A549 (cell line): ENCODE results near the gene ZC3H11A. TPM values are rescaled to one million over a fixed set of nuclear protein-coding genes. Genes with fewer than 3 reads are reported as not detected.

Experiments used
- ATAC-seq, 2 experiments: fragments of 200-7000 bp in 1 of 2; fragments of >200 bp in 1 of 2; cut with Nextera tagmentation in 1 of 2; cut with Tn5 transposase in 1 of 2; 3 replicates each; pipeline versions ENCODE4 v1.8.0 to v1.9.1; 2018 to 2020; ENCODE audit warnings: mild to moderate bottlenecking in 1 of 2, moderate library complexity in 1 of 2
- CTCF ChIA-PET: fragments of 300-600 bp; sonication (Branson Sonifier 250); formaldehyde crosslinking; extraction: SDS; loops from one replicate; lab custom pipeline; 2021; ENCODE audit warnings: antibody characterized with exemption, inconsistent platforms; lab: Yijun Ruan, JAX
- POLR2A ChIA-PET: fragments of 350-600 bp; formaldehyde crosslinking; extraction: SDS; loops from one replicate; lab custom pipeline; 2021; ENCODE audit warnings: antibody characterized with exemption, inconsistent platforms; lab: Yijun Ruan, JAX
- DNase-seq, 2 experiments: peaks; one replicate each; pipeline versions ENCODE4 v3.0.0 to v3.0.0-alpha.2; 2011 to 2016; ENCODE audit warnings: low read depth in 1 of 2, low spot score in 1 of 2
- FAIRE-seq: peaks from 2 replicates; lab custom pipeline; 2011; peaks lifted over from hg19 to GRCh38; lab: Jason Lieb, UNC
- H3K27ac ChIP-seq, 2 experiments: fragments of >200 bp; sonication (Bioruptor Twin); formaldehyde crosslinking; 3 replicates each; pipeline ENCODE4 v1.5.1; 2016 to 2017
- H3K4me1 ChIP-seq: fragments of >200 bp; sonication (Bioruptor Twin); formaldehyde crosslinking; 3 replicates; pipeline ENCODE4 v1.6.1; 2016
- H3K4me2 ChIP-seq: fragments of >200 bp; sonication (Bioruptor Twin); formaldehyde crosslinking; 3 replicates; pipeline ENCODE4 v1.6.1; 2016
- H3K4me3 ChIP-seq: fragments of >200 bp; sonication (Bioruptor Twin); formaldehyde crosslinking; 3 replicates; pipeline ENCODE4 v1.5.1; 2016
- H3K9me3 ChIP-seq: fragments of >200 bp; sonication (Bioruptor Twin); formaldehyde crosslinking; 3 replicates; pipeline ENCODE4 v1.6.1; 2016
- BHLHE40 ChIP-seq: IDR thresholded peaks from 2 replicates; pipeline ENCODE4 v1.6.1; 2012; ENCODE audit warnings: low read depth, low read length, inconsistent platforms
- CBX2 ChIP-seq: fragments of 200-600 bp; sonication (generic); IDR thresholded peaks from 2 replicates; pipeline ENCODE4 v1.6.1; 2016; ENCODE audit warnings: low read depth, mild to moderate bottlenecking, borderline replicate concordance
- CEBPB ChIP-seq, 2 experiments: fragments of >200 bp in 1 of 2; sonication (Bioruptor Twin) in 1 of 2; formaldehyde crosslinking in 1 of 2; IDR thresholded peaks; 2 replicates each; pipeline ENCODE4 v1.6.1; 2012 to 2016
- CHD4 ChIP-seq: fragments of 200-600 bp; sonication (generic); IDR thresholded peaks from 2 replicates; pipeline ENCODE4 v1.6.1; 2016; ENCODE audit warnings: antibody characterized with exemption, mild to moderate bottlenecking, borderline replicate concordance
- EHMT2 ChIP-seq: fragments of 200-600 bp; sonication (generic); IDR thresholded peaks from 2 replicates; pipeline ENCODE4 v1.6.1; 2016; ENCODE audit warnings: antibody characterized with exemption, low read depth, mild to moderate bottlenecking, moderate library complexity
- EP300 ChIP-seq, 2 experiments: fragments of >200 bp; sonication (Bioruptor Twin); formaldehyde crosslinking; IDR thresholded peaks; 2 replicates in 1 of 2; 3 replicates in 1 of 2; pipeline ENCODE4 v1.6.1; 2016 to 2017
- FOXS1 ChIP-seq: fragments of 250-450 bp; sonication (Bioruptor Pico); IDR thresholded peaks from 2 replicates; pipeline ENCODE4 v1.5.0; 2020; ENCODE audit warnings: mild to moderate bottlenecking, moderate library complexity
- GATA3 ChIP-seq: IDR thresholded peaks from 2 replicates; pipeline ENCODE4 v1.6.1; 2012; ENCODE audit warnings: borderline replicate concordance
- HDAC2 ChIP-seq: fragments of 200-600 bp; sonication (generic); IDR thresholded peaks from 2 replicates; pipeline ENCODE4 v1.6.1; 2016
- HOXB13 ChIP-seq: fragments of 250-450 bp; sonication (Bioruptor Pico); IDR thresholded peaks from 2 replicates; pipeline ENCODE4 v1.5.0; 2020; ENCODE audit warnings: low read depth, mild to moderate bottlenecking, moderate library complexity
- HOXB5 ChIP-seq: fragments of 250-450 bp; sonication (Bioruptor Pico); IDR thresholded peaks from 2 replicates; pipeline ENCODE4 v1.5.0; 2020; ENCODE audit warnings: mild to moderate bottlenecking, moderate library complexity
- JUNB ChIP-seq: fragments of >200 bp; sonication (Bioruptor Twin); formaldehyde crosslinking; IDR thresholded peaks from 2 replicates; pipeline ENCODE4 v1.6.1; 2016
- KDM5A ChIP-seq: fragments of 200-600 bp; sonication (generic); IDR thresholded peaks from 2 replicates; pipeline ENCODE4 v1.6.1; 2016; ENCODE audit warnings: antibody characterized with exemption, mild to moderate bottlenecking
- MAFK ChIP-seq: fragments of 450-650 bp; IDR thresholded peaks from 2 replicates; pipeline ENCODE4 v1.6.1; 2014; ENCODE audit not compliant: partially characterized antibody
- MAZ ChIP-seq: fragments of 150-350 bp; IDR thresholded peaks from 2 replicates; pipeline ENCODE4 v1.6.1; 2014; ENCODE audit warnings: antibody characterized with exemption, low read depth, low read length, borderline replicate concordance
- NFE2L2 ChIP-seq: fragments of 150-350 bp; conservative IDR thresholded peaks from 2 replicates; pipeline ENCODE4 v1.6.1; 2014; ENCODE audit warnings: low read length
- NR3C1 ChIP-seq: fragments of >200 bp; sonication (Bioruptor Twin); formaldehyde crosslinking; IDR thresholded peaks from 3 replicates; pipeline ENCODE4 v1.6.1; 2017
- PHF8 ChIP-seq: fragments of 200-600 bp; sonication (generic); IDR thresholded peaks from 2 replicates; pipeline ENCODE4 v1.6.1; 2016; ENCODE audit warnings: low read depth, mild to moderate bottlenecking, antibody characterized with exemption, moderate library complexity, borderline replicate concordance
- RAD21 ChIP-seq, 2 experiments: fragments of >200 bp in 1 of 2; sonication (Bioruptor Twin) in 1 of 2; formaldehyde crosslinking in 1 of 2; IDR thresholded peaks in 1 of 2; conservative IDR thresholded peaks in 1 of 2; 2 replicates in 1 of 2; 3 replicates in 1 of 2; pipeline ENCODE4 v1.6.1; 2012 to 2018; ENCODE audit warnings: inconsistent platforms in 1 of 2
- REST ChIP-seq: fragments of 200-600 bp; sonication (generic); IDR thresholded peaks from 2 replicates; pipeline ENCODE4 v1.6.1; 2016; ENCODE audit warnings: antibody characterized with exemption, mild to moderate bottlenecking, moderate library complexity
- RNF2 ChIP-seq: fragments of 200-600 bp; sonication (generic); IDR thresholded peaks from 2 replicates; pipeline ENCODE4 v1.6.1; 2016; ENCODE audit warnings: low read depth, mild to moderate bottlenecking, antibody characterized with exemption, moderate library complexity, borderline replicate concordance
- SMC3 ChIP-seq: fragments of >200 bp; sonication (Bioruptor Twin); formaldehyde crosslinking; IDR thresholded peaks from 3 replicates; pipeline ENCODE4 v1.6.1; 2018; ENCODE audit warnings: inconsistent platforms
- TFCP2L1 ChIP-seq: fragments of 250-450 bp; sonication (Bioruptor Pico); IDR thresholded peaks from 2 replicates; pipeline ENCODE4 v1.5.0; 2021; ENCODE audit warnings: mild to moderate bottlenecking
- ZC3H11A ChIP-seq: fragments of 450-650 bp; IDR thresholded peaks from 2 replicates; pipeline ENCODE4 v1.6.1; 2014; ENCODE audit warnings: antibody characterized with exemption, mild to moderate bottlenecking
- ZFP36 ChIP-seq: fragments of 450-650 bp; IDR thresholded peaks from 2 replicates; pipeline ENCODE4 v1.6.1; 2014; ENCODE audit warnings: borderline replicate concordance; ENCODE audit not compliant: partially characterized antibody
- ZNF302 ChIP-seq: fragments of 250-450 bp; sonication (Bioruptor Pico); IDR thresholded peaks from 2 replicates; pipeline ENCODE4 v1.9.0; 2021; ENCODE audit warnings: inconsistent platforms, mild to moderate bottlenecking, moderate library complexity
- ZSCAN20 ChIP-seq: fragments of 250-450 bp; sonication (Bioruptor Pico); IDR thresholded peaks from 2 replicates; pipeline ENCODE4 v1.8.0; 2022; ENCODE audit warnings: mild to moderate bottlenecking, moderate library complexity
- WGBS: methylation state at CpG from one replicate; pipeline ENCODE4 v1.1.6; 2017; ENCODE audit errors: missing lambda C conversion rate; 5-methylcytosine and 5-hydroxymethylcytosine counted together
- polyA minus RNA-seq: library from RNA; depleted of rRNA, polyadenylated mRNA; stranded (reverse); fragments of >200 nt; gene quantifications from 2 replicates; pipeline ENCODE4 v1.2.3, GENCODE V29; 2011; rRNA and poly(A)+ RNA removed
- polyA plus RNA-seq, 4 experiments: library from polyadenylated mRNA; depleted of rRNA in 3 of 4; stranded (reverse); fragments of >200 nt; fragmentation: RNase III in 1 of 4; extraction: RNeasy Plus Mini Kit Qiagen cat#74134 plus additional on column Dnase treatment in 1 of 4; gene quantifications; 2 replicates in 3 of 4; 3 replicates in 1 of 4; pipeline ENCODE4 v1.2.3, GENCODE V29; 2011 to 2017
- TF ChIP-seq, protein P1 (sequence below): fragments of 150-350 bp; IDR thresholded peaks from 2 replicates; pipeline ENCODE4 v1.6.1; 2014; ENCODE audit warnings: low read depth, mild to moderate bottlenecking, low read length
- TF ChIP-seq, protein P2 (sequence below): fragments of >200 bp; sonication (Bioruptor Twin); formaldehyde crosslinking; IDR thresholded peaks from 2 replicates; pipeline ENCODE4 v1.6.1; 2016
- TF ChIP-seq, protein P3 (sequence below): fragments of 250-450 bp; sonication (Bioruptor Pico); IDR thresholded peaks from 2 replicates; pipeline ENCODE4 v1.5.0; 2021; ENCODE audit warnings: mild to moderate bottlenecking, moderate library complexity, borderline replicate concordance
- TF ChIP-seq, protein P4 (sequence below): fragments of >200 bp; sonication (Bioruptor Twin); formaldehyde crosslinking; IDR thresholded peaks from 3 replicates; pipeline ENCODE4 v1.5.1; 2016

The ZC3H11A gene
- polyA plus RNA-seq (2011; rRNA removed) (102 and 119 TPM in 2 replicates), polyA plus RNA-seq (2017; fragmentation: RNase III; extraction: RNeasy Plus Mini Kit Qiagen cat#74134 plus additional on column Dnase treatment) (41.3 to 43.6 TPM (median 42.6 TPM) in 3 replicates), polyA minus RNA-seq (75.3 and 94.2 TPM in 2 replicates)
- 25.2 and 27.2 TPM in 2 replicates for polyA plus RNA-seq (2012; cell fraction: cytosol; rRNA removed)
- 26.8 and 39.6 TPM in 2 replicates for polyA plus RNA-seq (2012; cell fraction: nucleus; rRNA removed)

GRCh38 chr1:203795441-203796235 is at the start of gene ZC3H11A, which contains the start of gene ZBED6:
TSS of gene ZC3H11A (plus strand) at chr1:203795623. CDS start at chr1:203817071, 21,448 bp downstream.
TSS of gene ZBED6 (plus strand) at chr1:203795623. CDS start at chr1:203797523, 1,900 bp downstream.
- Histone ChIP-seq H3K9me3 (no peaks in the 10 kb centered on the region), H3K4me1 (peaks cover 27% of the 10 kb centered on the region; the same call in 2 of the 3 replicates), H3K4me2 (peak within 1 kb of the TSS; percentile 83), H3K4me3 (peak within 1 kb of the TSS; percentile 76), H3K27ac (peak within 1 kb of the TSS; percentile 94 to 97)
- peak; percentile 98 to 99 for DNase-seq
- ChIA-PET POLR2A (no interaction called here), CTCF (no interaction called here)
- ATAC-seq: peak; percentile 98 to 99
- peak; percentile 67 for FAIRE-seq
- WGBS: under 1% methylated on average over 29 of the region's 59 CpGs
- TF ChIP-seq, protein P1, sequence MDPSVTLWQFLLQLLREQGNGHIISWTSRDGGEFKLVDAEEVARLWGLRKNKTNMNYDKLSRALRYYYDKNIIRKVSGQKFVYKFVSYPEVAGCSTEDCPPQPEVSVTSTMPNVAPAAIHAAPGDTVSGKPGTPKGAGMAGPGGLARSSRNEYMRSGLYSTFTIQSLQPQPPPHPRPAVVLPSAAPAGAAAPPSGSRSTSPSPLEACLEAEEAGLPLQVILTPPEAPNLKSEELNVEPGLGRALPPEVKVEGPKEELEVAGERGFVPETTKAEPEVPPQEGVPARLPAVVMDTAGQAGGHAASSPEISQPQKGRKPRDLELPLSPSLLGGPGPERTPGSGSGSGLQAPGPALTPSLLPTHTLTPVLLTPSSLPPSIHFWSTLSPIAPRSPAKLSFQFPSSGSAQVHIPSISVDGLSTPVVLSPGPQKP: no peak
- TF ChIP-seq SMC3: no peak
- 0 out of 2 replicates have a peak, but pooled peaks have one; percentile 20 for TF ChIP-seq FOXS1 (CRISPR knock-in tag)
- TF ChIP-seq NR3C1: no peak
- TF ChIP-seq MAZ: no peak
- no peak for TF ChIP-seq EHMT2
- TF ChIP-seq KDM5A: no peak
- no peak for TF ChIP-seq HOXB13 (CRISPR knock-in tag)
- TF ChIP-seq ZC3H11A: no peak
- TF ChIP-seq, protein P2, sequence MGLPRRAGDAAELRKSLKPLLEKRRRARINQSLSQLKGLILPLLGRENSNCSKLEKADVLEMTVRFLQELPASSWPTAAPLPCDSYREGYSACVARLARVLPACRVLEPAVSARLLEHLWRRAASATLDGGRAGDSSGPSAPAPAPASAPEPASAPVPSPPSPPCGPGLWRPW: no peak
- no peak for TF ChIP-seq CBX2
- no peak for TF ChIP-seq REST
- TF ChIP-seq EP300 (IDR thresholded peaks at IDR 0.05): no peak
- no peak for TF ChIP-seq GATA3
- TF ChIP-seq BHLHE40: no peak
- no peak for TF ChIP-seq MAFK
- TF ChIP-seq, protein P3, sequence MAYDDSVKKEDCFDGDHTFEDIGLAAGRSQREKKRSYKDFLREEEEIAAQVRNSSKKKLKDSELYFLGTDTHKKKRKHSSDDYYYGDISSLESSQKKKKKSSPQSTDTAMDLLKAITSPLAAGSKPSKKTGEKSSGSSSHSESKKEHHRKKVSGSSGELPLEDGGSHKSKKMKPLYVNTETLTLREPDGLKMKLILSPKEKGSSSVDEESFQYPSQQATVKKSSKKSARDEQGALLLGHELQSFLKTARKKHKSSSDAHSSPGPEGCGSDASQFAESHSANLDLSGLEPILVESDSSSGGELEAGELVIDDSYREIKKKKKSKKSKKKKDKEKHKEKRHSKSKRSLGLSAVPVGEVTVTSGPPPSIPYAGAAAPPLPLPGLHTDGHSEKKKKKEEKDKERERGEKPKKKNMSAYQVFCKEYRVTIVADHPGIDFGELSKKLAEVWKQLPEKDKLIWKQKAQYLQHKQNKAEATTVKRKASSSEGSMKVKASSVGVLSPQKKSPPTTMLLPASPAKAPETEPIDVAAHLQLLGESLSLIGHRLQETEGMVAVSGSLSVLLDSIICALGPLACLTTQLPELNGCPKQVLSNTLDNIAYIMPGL (CRISPR knock-in tag): no peak
- no peak for TF ChIP-seq ZSCAN20 (CRISPR knock-in tag)
- no peak for TF ChIP-seq ZNF302 (CRISPR knock-in tag)
- TF ChIP-seq JUNB: no peak
- no peak for TF ChIP-seq CHD4
- no peak for TF ChIP-seq NFE2L2
- no peak for TF ChIP-seq HOXB5 (CRISPR knock-in tag)
- TF ChIP-seq TFCP2L1 (CRISPR knock-in tag): no peak
- no peak for TF ChIP-seq CEBPB (IDR thresholded peaks at IDR 0.05)
- no peak for TF ChIP-seq RAD21 (conservative IDR thresholded peaks at IDR 0.05 in 1 of 2, IDR thresholded peaks at IDR 0.05 in 1 of 2)
- TF ChIP-seq, protein P4, sequence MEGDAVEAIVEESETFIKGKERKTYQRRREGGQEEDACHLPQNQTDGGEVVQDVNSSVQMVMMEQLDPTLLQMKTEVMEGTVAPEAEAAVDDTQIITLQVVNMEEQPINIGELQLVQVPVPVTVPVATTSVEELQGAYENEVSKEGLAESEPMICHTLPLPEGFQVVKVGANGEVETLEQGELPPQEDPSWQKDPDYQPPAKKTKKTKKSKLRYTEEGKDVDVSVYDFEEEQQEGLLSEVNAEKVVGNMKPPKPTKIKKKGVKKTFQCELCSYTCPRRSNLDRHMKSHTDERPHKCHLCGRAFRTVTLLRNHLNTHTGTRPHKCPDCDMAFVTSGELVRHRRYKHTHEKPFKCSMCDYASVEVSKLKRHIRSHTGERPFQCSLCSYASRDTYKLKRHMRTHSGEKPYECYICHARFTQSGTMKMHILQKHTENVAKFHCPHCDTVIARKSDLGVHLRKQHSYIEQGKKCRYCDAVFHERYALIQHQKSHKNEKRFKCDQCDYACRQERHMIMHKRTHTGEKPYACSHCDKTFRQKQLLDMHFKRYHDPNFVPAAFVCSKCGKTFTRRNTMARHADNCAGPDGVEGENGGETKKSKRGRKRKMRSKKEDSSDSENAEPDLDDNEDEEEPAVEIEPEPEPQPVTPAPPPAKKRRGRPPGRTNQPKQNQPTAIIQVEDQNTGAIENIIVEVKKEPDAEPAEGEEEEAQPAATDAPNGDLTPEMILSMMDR: no peak
- no peak for TF ChIP-seq RNF2
- no peak for TF ChIP-seq HDAC2
- TF ChIP-seq ZFP36: no peak
- TF ChIP-seq PHF8: peak; percentile 87
